ENCODE data around the gene LRGUK.

Gene LRGUK

GRCh38 chr7:134186801-134187200 is 59.7 kb downstream of the LRGUK start:
- CTCF ChIA-PET = no interaction called here
- POLR2A ChIA-PET = no interaction called here
- TF ChIP-seq SETDB1 (IDR thresholded peaks at IDR 0.05; ENCODE audit: insufficient read length, low read length) (no peak), IKZF3 (tag by site-specific recombination; IDR thresholded peaks at IDR 0.05) (no peak), PRDM6 (tag by site-specific recombination; IDR thresholded peaks at IDR 0.05) (no peak), ZNF76 (tag by site-specific recombination; IDR thresholded peaks at IDR 0.05; ENCODE audit: borderline replicate concordance, low read depth) (no peak), TRIM28 (IDR thresholded peaks at IDR 0.05; ENCODE audit: borderline replicate concordance, low read length) (no peak), SCRT1 (tag by site-specific recombination; IDR thresholded peaks at IDR 0.05; ENCODE audit: borderline replicate concordance) (no peak)
- H3K4me1 ChIP-seq (ENCODE audit: control insufficient read depth, insufficient read depth, low read length) = no peaks in the 10 kb centered on the region
- H3K27ac ChIP-seq (ENCODE audit: extremely low read depth, low read depth, low read length) = no peak overlapping the region
- H3K36me3 ChIP-seq (ENCODE audit: control insufficient read depth in 2 of 2, insufficient read depth in 1 of 2, low read length in 2 of 2) = no peaks in the 10 kb centered on the region
- H3K9me3 ChIP-seq (ENCODE audit: control insufficient read depth, insufficient read depth, low read depth, low read length) = no peaks in the 10 kb centered on the region
- H3K4me3 ChIP-seq (ENCODE audit: low read depth, low read length) = no peak overlapping the region

GRCh38 chr7:134187893-134188292 is 60.8 kb downstream of the LRGUK start:
- H3K4me1 ChIP-seq (ENCODE audit: control insufficient read depth, insufficient read depth, low read length) = no peaks in the 10 kb centered on the region

GRCh38 chr7:134188311-134188710 is 61.2 kb downstream of the LRGUK start:
- no peak overlapping the region for H3K4me3 ChIP-seq (ENCODE audit: low read depth, low read length)
- no peaks in the 10 kb centered on the region for H3K9me3 ChIP-seq (ENCODE audit: control insufficient read depth, insufficient read depth, low read depth, low read length)
- ChIA-PET POLR2A (interaction anchor here (1.1 kb wide), 1 partner anchor 129 kb away, joined by 4 read pairs; the partner anchor contains the start of gene SLC35B4), CTCF (no interaction called here)
- TF ChIP-seq OVOL3 (tag by site-specific recombination; IDR thresholded peaks at IDR 0.05) (no peak), SCRT2 (tag by site-specific recombination; IDR thresholded peaks at IDR 0.05) (no peak), ZNF791 (tag by site-specific recombination; IDR thresholded peaks at IDR 0.05) (no peak), ELK4 (IDR thresholded peaks at IDR 0.05; ENCODE audit: borderline replicate concordance, low read depth, low read length) (no peak), ZNF148 (tag by site-specific recombination; IDR thresholded peaks at IDR 0.05; ENCODE audit: borderline replicate concordance) (no peak)
- H3K36me3 ChIP-seq (ENCODE audit: control insufficient read depth in 2 of 2, insufficient read depth in 1 of 2, low read length in 2 of 2) = no peaks in the 10 kb centered on the region
- no peak overlapping the region for H3K27ac ChIP-seq (ENCODE audit: extremely low read depth, low read depth, low read length)
- no peaks in the 10 kb centered on the region for H3K4me1 ChIP-seq (ENCODE audit: control insufficient read depth, insufficient read depth, low read length)

More at GRCh38 chr7:134187893-134188292, 60.8 kb downstream of the LRGUK start:
- H3K4me3 ChIP-seq (ENCODE audit: low read depth, low read length) = no peak overlapping the region
- no peaks in the 10 kb centered on the region for H3K36me3 ChIP-seq (ENCODE audit: control insufficient read depth in 2 of 2, insufficient read depth in 1 of 2, low read length in 2 of 2)
- TF ChIP-seq ZNF211 (tag by site-specific recombination; IDR thresholded peaks at IDR 0.05; ENCODE audit: low read depth) (no peak), ZNF585B (tag by site-specific recombination; IDR thresholded peaks at IDR 0.05) (no peak), PATZ1 (tag by site-specific recombination; IDR thresholded peaks at IDR 0.05) (no peak), ZNF18 (tag by site-specific recombination; IDR thresholded peaks at IDR 0.05) (no peak)
- H3K27ac ChIP-seq (ENCODE audit: extremely low read depth, low read depth, low read length) = no peak overlapping the region
- CTCF ChIA-PET = no interaction called here
- no peaks in the 10 kb centered on the region for H3K9me3 ChIP-seq (ENCODE audit: control insufficient read depth, insufficient read depth, low read depth, low read length)
- POLR2A ChIA-PET = interaction anchor here (1.1 kb wide), 1 partner anchor 129 kb away, joined by 4 read pairs; the partner anchor contains the start of gene SLC35B4

Data from HEK293 (cell line).